Measurements from ENCODE around the gene BCAS3.

GRCh38 chr17:61371606-61372005 is 694.0 kb downstream of the BCAS3 start:
- TF ChIP-seq CTCF (IDR thresholded peaks at IDR 0.05) (no peak), ZFX (IDR thresholded peaks at IDR 0.05; ENCODE audit: borderline replicate concordance) (no peak)
